GM12873 (cell line): ENCODE data around the gene GABARAPL1.

ENCODE experiments used
- TF ChIP-seq, protein P1 (sequence below): IDR thresholded peaks from 2 replicates; pipeline ENCODE4 v1.5.1; 2012; ENCODE audit warnings: low read depth, mild to moderate bottlenecking, moderate library complexity, low read length, control low read depth; ENCODE audit not compliant: insufficient read depth; ENCODE audit errors: missing control alignments

Gene GABARAPL1

GRCh38 chr12:10256064-10256463 is 43.4 kb downstream of the GABARAPL1 start:
- TF ChIP-seq, protein P1, sequence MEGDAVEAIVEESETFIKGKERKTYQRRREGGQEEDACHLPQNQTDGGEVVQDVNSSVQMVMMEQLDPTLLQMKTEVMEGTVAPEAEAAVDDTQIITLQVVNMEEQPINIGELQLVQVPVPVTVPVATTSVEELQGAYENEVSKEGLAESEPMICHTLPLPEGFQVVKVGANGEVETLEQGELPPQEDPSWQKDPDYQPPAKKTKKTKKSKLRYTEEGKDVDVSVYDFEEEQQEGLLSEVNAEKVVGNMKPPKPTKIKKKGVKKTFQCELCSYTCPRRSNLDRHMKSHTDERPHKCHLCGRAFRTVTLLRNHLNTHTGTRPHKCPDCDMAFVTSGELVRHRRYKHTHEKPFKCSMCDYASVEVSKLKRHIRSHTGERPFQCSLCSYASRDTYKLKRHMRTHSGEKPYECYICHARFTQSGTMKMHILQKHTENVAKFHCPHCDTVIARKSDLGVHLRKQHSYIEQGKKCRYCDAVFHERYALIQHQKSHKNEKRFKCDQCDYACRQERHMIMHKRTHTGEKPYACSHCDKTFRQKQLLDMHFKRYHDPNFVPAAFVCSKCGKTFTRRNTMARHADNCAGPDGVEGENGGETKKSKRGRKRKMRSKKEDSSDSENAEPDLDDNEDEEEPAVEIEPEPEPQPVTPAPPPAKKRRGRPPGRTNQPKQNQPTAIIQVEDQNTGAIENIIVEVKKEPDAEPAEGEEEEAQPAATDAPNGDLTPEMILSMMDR, result no peak

- TF ChIP-seq, protein P1, result no peak
These were observed 48.2 kb downstream of the GABARAPL1 start for GRCh38 chr12:10260927-10261326.

DNA sequence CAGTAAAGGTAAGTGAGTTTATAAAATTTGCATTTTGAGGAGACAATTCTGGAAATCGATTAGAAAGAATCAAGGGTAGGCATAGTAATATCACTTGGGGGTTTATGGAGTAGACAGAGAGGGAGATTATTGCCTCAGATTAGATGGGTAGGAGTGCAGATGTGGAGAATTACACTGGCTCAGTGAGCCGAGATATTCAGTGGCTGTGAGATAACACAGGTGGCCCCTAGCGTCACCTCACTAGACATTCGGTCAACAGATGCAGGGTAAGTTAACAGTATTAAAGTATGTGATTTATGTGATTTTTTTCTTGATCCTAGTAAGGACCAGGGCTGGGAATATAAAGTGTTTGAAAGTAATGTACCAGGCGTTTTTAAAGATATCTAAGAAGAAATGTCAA is 55.4 kb downstream of the GABARAPL1 start:
- TF ChIP-seq, protein P1, result no peak

DNA sequence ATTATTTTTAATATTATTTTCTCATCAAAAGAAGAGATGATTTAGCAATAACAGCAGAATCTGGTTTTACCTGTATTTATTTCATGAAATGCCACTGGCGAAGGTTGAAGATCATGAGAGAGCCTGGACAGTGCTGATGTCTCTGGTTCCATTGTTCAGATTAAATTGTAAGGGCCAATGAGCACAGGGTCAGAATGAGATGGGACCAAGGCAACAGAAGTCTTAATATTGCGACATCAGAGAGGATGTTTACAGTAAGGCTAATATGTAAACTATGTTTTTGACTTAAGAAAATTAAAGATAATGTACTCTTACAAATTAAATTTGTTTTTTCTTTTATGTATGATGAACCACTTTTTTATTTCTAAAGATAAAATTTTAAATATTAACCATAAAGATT is 59.8 kb downstream of the GABARAPL1 start:
- TF ChIP-seq, protein P1, result no peak
